GM23338 (cell line): ENCODE results near the gene GHR. TPM values are rescaled to one million over a fixed set of nuclear protein-coding genes. Genes with fewer than 3 reads are reported as not detected.

Source experiments
- ATAC-seq: fragments of 200-7000 bp; cut with Tn5 transposase; 3 replicates; pipeline ENCODE4 v1.9.1; 2020
- DNase-seq: peaks from one replicate; pipeline ENCODE4 v3.0.0-alpha.2; 2015; ENCODE audit warnings: low spot score
- H2AFZ ChIP-seq: fragments of 200-600 bp; sonication (generic); 2 replicates; pipeline ENCODE4 v1.8.0; 2016; ENCODE audit warnings: antibody characterized with exemption, mild to moderate bottlenecking, moderate library complexity
- H3F3A ChIP-seq: fragments of 200-600 bp; sonication (generic); replicated peaks from 2 replicates; pipeline ENCODE4 v1.8.0; 2017; ENCODE audit warnings: antibody characterized with exemption, mixed run types, low read depth
- H3K27ac ChIP-seq: fragments of 200-600 bp; sonication (generic); 2 replicates; pipeline ENCODE4 v1.6.1; 2016; ENCODE audit warnings: low read depth
- H3K27me3 ChIP-seq: fragments of 200-600 bp; sonication (generic); 2 replicates; pipeline ENCODE4 v1.8.0; 2016; ENCODE audit warnings: mild to moderate bottlenecking, mixed run types, moderate library complexity; ENCODE audit not compliant: insufficient read depth
- H3K36me3 ChIP-seq: fragments of 200-600 bp; sonication (generic); 2 replicates; pipeline ENCODE4 v1.8.0; 2016; ENCODE audit warnings: mild to moderate bottlenecking; ENCODE audit not compliant: insufficient read depth
- H3K4me1 ChIP-seq: fragments of 200-600 bp; sonication (generic); 2 replicates; pipeline ENCODE4 v1.8.0; 2016; ENCODE audit warnings: mild to moderate bottlenecking, moderate library complexity; ENCODE audit not compliant: insufficient read depth
- H3K4me2 ChIP-seq: fragments of 200-600 bp; sonication (generic); 2 replicates; pipeline ENCODE4 v1.7.1; 2017; ENCODE audit warnings: mixed run types
- H3K4me3 ChIP-seq: fragments of 200-600 bp; sonication (generic); 2 replicates; pipeline ENCODE4 v1.6.1; 2016; ENCODE audit warnings: mixed run types
- H3K79me2 ChIP-seq: fragments of 200-600 bp; sonication (generic); replicated peaks from 2 replicates; pipeline ENCODE4 v1.8.0; 2017; ENCODE audit warnings: mild to moderate bottlenecking; ENCODE audit not compliant: insufficient read depth
- H3K9me2 ChIP-seq: fragments of 200-600 bp; sonication (generic); 2 replicates; pipeline ENCODE4 v1.8.0; 2017; ENCODE audit not compliant: insufficient read depth
- H4K20me1 ChIP-seq: fragments of 200-600 bp; sonication (generic); replicated peaks from 2 replicates; pipeline ENCODE4 v1.8.0; 2017; ENCODE audit warnings: mild to moderate bottlenecking; ENCODE audit not compliant: insufficient read depth
- H3K27ac Mint-ChIP-seq: 2 replicates; pipeline ENCODE4 v1.8.0; 2020; ENCODE audit warnings: inconsistent platforms, mild to moderate bottlenecking, moderate library complexity, mixed read lengths
- H3K27me3 Mint-ChIP-seq: 3 replicates; pipeline ENCODE4 v1.8.0; 2022; ENCODE audit warnings: low read depth, mild to moderate bottlenecking, moderate library complexity, mixed read lengths, inconsistent platforms; ENCODE audit not compliant: insufficient read depth, poor library complexity
- H3K36me3 Mint-ChIP-seq: 3 replicates; pipeline ENCODE4 v1.8.0; 2021; ENCODE audit warnings: low read depth, mild to moderate bottlenecking, inconsistent platforms, moderate library complexity, mixed read lengths
- H3K4me1 Mint-ChIP-seq: 3 replicates; pipeline ENCODE4 v1.8.0; 2020; ENCODE audit warnings: mild to moderate bottlenecking, inconsistent platforms, mixed read lengths
- H3K4me3 Mint-ChIP-seq: 3 replicates; pipeline ENCODE4 v1.8.0; 2021; ENCODE audit warnings: moderate library complexity, mild to moderate bottlenecking, inconsistent platforms, mixed read lengths
- H3K9me3 Mint-ChIP-seq: 3 replicates; pipeline ENCODE4 v1.8.0; 2020; ENCODE audit warnings: moderate library complexity, mild to moderate bottlenecking, inconsistent platforms, mixed read lengths
- CREB1 ChIP-seq: fragments of 250-450 bp; sonication (Bioruptor Pico); IDR thresholded peaks from 2 replicates; pipeline ENCODE4 v1.5.0; 2020; ENCODE audit warnings: low read depth, mild to moderate bottlenecking, moderate library complexity
- CTCF ChIP-seq, 2 experiments: fragments of 200-600 bp in 1 of 2; sonication (generic) in 1 of 2; conservative IDR thresholded peaks; 2 replicates each; pipeline versions ENCODE4 v1.5.1 to v1.6.1; 2016 to 2017; ENCODE audit warnings: antibody characterized with exemption in 2 of 2, low read depth in 2 of 2, mild to moderate bottlenecking in 2 of 2, moderate library complexity in 1 of 2
- EZH2 ChIP-seq: fragments of 200-600 bp; sonication (generic); IDR thresholded peaks from one replicate; pipeline ENCODE4 v1.8.0; 2017; ENCODE audit warnings: antibody characterized with exemption, mild to moderate bottlenecking, low read depth; ENCODE audit not compliant: unreplicated experiment
- EZH2phosphoT487 ChIP-seq: fragments of 200-600 bp; sonication (generic); IDR thresholded peaks from one replicate; pipeline ENCODE4 v1.8.1; 2018; ENCODE audit warnings: antibody characterized with exemption; ENCODE audit not compliant: unreplicated experiment
- JUNB ChIP-seq: IDR thresholded peaks from one replicate; pipeline ENCODE4 v1.6.1; 2016; ENCODE audit warnings: antibody characterized with exemption; ENCODE audit not compliant: unreplicated experiment
- NANOG ChIP-seq: IDR thresholded peaks from 2 replicates; pipeline ENCODE4 v1.6.1; 2016; ENCODE audit warnings: antibody characterized with exemption, borderline replicate concordance
- POLR2AphosphoS5 ChIP-seq: IDR thresholded peaks from 2 replicates; pipeline ENCODE4 v1.6.1; 2016; ENCODE audit warnings: antibody characterized with exemption, low read depth
- REST ChIP-seq: IDR thresholded peaks from one replicate; pipeline ENCODE4 v1.6.1; 2018; ENCODE audit warnings: antibody characterized with exemption; ENCODE audit not compliant: unreplicated experiment
- STAT1 ChIP-seq: IDR thresholded peaks from one replicate; pipeline ENCODE4 v1.6.1; 2016; ENCODE audit warnings: antibody characterized with exemption; ENCODE audit not compliant: unreplicated experiment
- ZNF114 ChIP-seq: fragments of 250-450 bp; sonication (Bioruptor Pico); IDR thresholded peaks from 2 replicates; pipeline ENCODE4 v1.5.0; 2020; ENCODE audit warnings: mild to moderate bottlenecking, moderate library complexity
- ZNF331 ChIP-seq: fragments of 250-450 bp; sonication (Bioruptor Pico); IDR thresholded peaks from 2 replicates; pipeline ENCODE4 v1.5.0; 2020; ENCODE audit warnings: low read depth, mild to moderate bottlenecking, moderate library complexity
- ZNF462 ChIP-seq: fragments of 250-450 bp; sonication (Bioruptor Pico); IDR thresholded peaks from 2 replicates; pipeline ENCODE4 v1.5.0; 2020; ENCODE audit warnings: mild to moderate bottlenecking, moderate library complexity
- polyA plus RNA-seq: library from polyadenylated mRNA; unstranded; fragments of >200 nt; fragmentation: Nextera tagmentation; extraction: Ambion mirVana; gene quantifications from 2 replicates; pipeline ENCODE4 v1.2.1, GENCODE V29; 2016
- total RNA-seq: library from RNA; depleted of rRNA; stranded (reverse); fragments of >200 nt; shearing (Covaris generic); gene quantifications from 2 replicates; pipeline ENCODE4 v1.2.3, GENCODE V29; 2014
- TF ChIP-seq, protein P1 (sequence below): IDR thresholded peaks from 2 replicates; pipeline ENCODE4 v1.6.1; 2016; ENCODE audit warnings: antibody characterized with exemption

GHR gene
- total and polyA plus RNA-seq, 2 experiments from 2014 or later: 0.21 to 1.9 TPM

GRCh38 chr5:42611437-42611836, 188.2 kb downstream of the GHR start:
- no peak overlapping the region for H3K4me3 ChIP-seq
- peaks cover 4% of the 10 kb centered on the region; the same call in 2 of the 3 replicates for H3K9me3 Mint-ChIP-seq
- no peak for ATAC-seq
- DNase-seq: no peak
- H3K9me2 ChIP-seq: 0 out of 2 replicates have a peak, but pooled peaks cover 11% of the 10 kb centered on the region
- no peaks in the 10 kb centered on the region for H4K20me1 ChIP-seq
- TF ChIP-seq CREB1 (CRISPR knock-in tag): no peak
- TF ChIP-seq ZNF331 (CRISPR knock-in tag): no peak
- TF ChIP-seq POLR2AphosphoS5: no peak
- no peak for TF ChIP-seq NANOG
- no peak for TF ChIP-seq EZH2
- no peak for TF ChIP-seq ZNF114 (CRISPR knock-in tag)
- TF ChIP-seq, protein P1, sequence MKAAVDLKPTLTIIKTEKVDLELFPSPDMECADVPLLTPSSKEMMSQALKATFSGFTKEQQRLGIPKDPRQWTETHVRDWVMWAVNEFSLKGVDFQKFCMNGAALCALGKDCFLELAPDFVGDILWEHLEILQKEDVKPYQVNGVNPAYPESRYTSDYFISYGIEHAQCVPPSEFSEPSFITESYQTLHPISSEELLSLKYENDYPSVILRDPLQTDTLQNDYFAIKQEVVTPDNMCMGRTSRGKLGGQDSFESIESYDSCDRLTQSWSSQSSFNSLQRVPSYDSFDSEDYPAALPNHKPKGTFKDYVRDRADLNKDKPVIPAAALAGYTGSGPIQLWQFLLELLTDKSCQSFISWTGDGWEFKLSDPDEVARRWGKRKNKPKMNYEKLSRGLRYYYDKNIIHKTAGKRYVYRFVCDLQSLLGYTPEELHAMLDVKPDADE: no peak
- TF ChIP-seq ZNF462 (CRISPR knock-in tag): no peak
- no peak for TF ChIP-seq EZH2phosphoT487
- no peak for TF ChIP-seq CTCF (conservative IDR thresholded peaks at IDR 0.05; ENCODE audit: low read depth in 2 of 2)
- TF ChIP-seq JUNB: no peak
- no peak for TF ChIP-seq REST
- no peak for TF ChIP-seq STAT1
- H3K27me3 Mint-ChIP-seq: peaks cover 1% of the 10 kb centered on the region
- no peak overlapping the region for H3K27ac Mint-ChIP-seq
- peaks cover 10% of the 10 kb centered on the region for H3K4me1 ChIP-seq
- H3K36me3 ChIP-seq: no peaks in the 10 kb centered on the region
- H3K27ac ChIP-seq: no peak overlapping the region
- H3K36me3 Mint-ChIP-seq: no peaks in the 10 kb centered on the region
- no peak overlapping the region for H3K4me3 Mint-ChIP-seq
- H3K27me3 ChIP-seq: no peaks in the 10 kb centered on the region
- H3K79me2 ChIP-seq: no peaks in the 10 kb centered on the region
- no peaks in the 10 kb centered on the region for H3F3A ChIP-seq
- peaks cover 3% of the 10 kb centered on the region; the same call in 1 of the 3 replicates for H3K4me1 Mint-ChIP-seq
- H2AFZ ChIP-seq: no peak overlapping the region
- H3K4me2 ChIP-seq: no peak overlapping the region
